SK-N-SH (cell line): ENCODE results near the gene NPHS2. TPM values are rescaled to one million over a fixed set of nuclear protein-coding genes. Genes with fewer than 3 reads are reported as not detected.

Experiments
- CTCF ChIA-PET: fragments of 300-600, 350-600 bp; formaldehyde crosslinking; extraction: SDS; loops from one replicate; lab custom pipeline; 2021; lab: Yijun Ruan, JAX
- POLR2A ChIA-PET: fragments of 350-600 bp; sonication (Branson Sonifier 250); formaldehyde crosslinking; extraction: SDS; loops from one replicate; lab custom pipeline; 2020; ENCODE audit warnings: antibody characterized with exemption, inconsistent platforms; lab: Yijun Ruan, JAX
- DNase-seq: peaks from one replicate; pipeline ENCODE4 v3.0.0; 2012
- H2AFZ ChIP-seq: fragments of 200-600 bp; sonication (generic); 2 replicates; pipeline ENCODE4 v1.8.1; 2016; ENCODE audit warnings: antibody characterized with exemption, mild to moderate bottlenecking, low read depth
- H3F3A ChIP-seq: fragments of 200-600 bp; sonication (generic); replicated peaks from 2 replicates; pipeline ENCODE3; 2016; ENCODE audit warnings: antibody characterized with exemption, mild to moderate bottlenecking; ENCODE audit not compliant: insufficient read depth
- H3K27ac ChIP-seq, 2 experiments: fragments of 200-500 bp in 1 of 2; fragments of 200-600 bp in 1 of 2; sonication (Bioruptor generic) in 1 of 2; sonication (generic), shearing (Covaris generic) in 1 of 2; 2 replicates each; pipeline versions ENCODE4 v1.5.1 to v1.6.1; 2014 to 2016; ENCODE audit warnings: low read depth in 2 of 2, inconsistent platforms in 1 of 2, low read length in 1 of 2, mild to moderate bottlenecking in 1 of 2, mixed read lengths in 1 of 2
- H3K27me3 ChIP-seq: fragments of 200-600 bp; sonication (generic), shearing (Covaris generic); 2 replicates; pipeline ENCODE4 v1.6.1; 2016; ENCODE audit warnings: mixed run types; ENCODE audit not compliant: insufficient read depth
- H3K36me3 ChIP-seq, 2 experiments: fragments of 200-500 bp in 1 of 2; fragments of 200-600 bp in 1 of 2; sonication (Bioruptor generic) in 1 of 2; sonication (generic) in 1 of 2; replicated peaks in 1 of 2; 2 replicates each; pipeline versions ENCODE3 to v1.5.1; 2014 to 2016; ENCODE audit warnings: low read length in 1 of 2, mild to moderate bottlenecking in 1 of 2; ENCODE audit not compliant: insufficient read depth in 2 of 2, control insufficient read depth in 1 of 2
- H3K4me1 ChIP-seq, 2 experiments: fragments of 200-500 bp in 1 of 2; fragments of 200-600 bp in 1 of 2; sonication (Bioruptor generic) in 1 of 2; sonication (generic), shearing (Covaris generic) in 1 of 2; 2 replicates each; pipeline versions ENCODE4 v1.5.1 to v1.6.1; 2014 to 2016; ENCODE audit warnings: low read depth in 1 of 2, low read length in 1 of 2, mixed run types in 1 of 2; ENCODE audit not compliant: insufficient read depth in 2 of 2, control insufficient read depth in 1 of 2
- H3K4me2 ChIP-seq: fragments of 200-600 bp; sonication (generic), shearing (Covaris generic); 2 replicates; pipeline ENCODE4 v1.6.1; 2017; ENCODE audit warnings: mixed run types
- H3K4me3 ChIP-seq, 2 experiments: fragments of 200-500 bp in 1 of 2; fragments of 200-600 bp in 1 of 2; sonication (Bioruptor generic) in 1 of 2; sonication (generic), shearing (Covaris generic) in 1 of 2; 2 replicates each; pipeline versions ENCODE4 v1.5.1 to v1.8.1; 2014 to 2016; ENCODE audit warnings: low read depth in 2 of 2, inconsistent platforms in 1 of 2, low read length in 1 of 2, mild to moderate bottlenecking in 1 of 2, mixed read lengths in 1 of 2, moderate library complexity in 1 of 2
- H3K79me2 ChIP-seq: fragments of 200-600 bp; sonication (generic); 2 replicates; pipeline ENCODE4 v1.8.1; 2017; ENCODE audit warnings: mild to moderate bottlenecking; ENCODE audit not compliant: insufficient read depth
- H3K9ac ChIP-seq: fragments of 200-600 bp; sonication (generic); 2 replicates; pipeline ENCODE4 v1.6.1; 2017; ENCODE audit warnings: mixed run types
- H3K9me2 ChIP-seq: fragments of 200-600 bp; sonication (generic); 2 replicates; pipeline ENCODE4 v1.6.1; 2017; ENCODE audit warnings: mixed run types
- H3K9me3 ChIP-seq: fragments of 200-600 bp; sonication (generic); 2 replicates; pipeline ENCODE4 v1.6.1; 2017; ENCODE audit warnings: mixed run types, mild to moderate bottlenecking, moderate library complexity
- H4K20me1 ChIP-seq: fragments of 200-600 bp; sonication (generic); 2 replicates; pipeline ENCODE4 v1.6.1; 2017; ENCODE audit warnings: mild to moderate bottlenecking, mixed run types; ENCODE audit not compliant: insufficient read depth
- ELF1 ChIP-seq: IDR thresholded peaks from 2 replicates; pipeline ENCODE4 v1.4.0; 2012
- EP300 ChIP-seq, 2 experiments: IDR thresholded peaks; 2 replicates each; pipeline versions ENCODE4 v1.4.0 to v1.6.1; 2012; ENCODE audit warnings: borderline replicate concordance in 1 of 2, low read depth in 1 of 2, low read length in 1 of 2
- FOSL2 ChIP-seq: IDR thresholded peaks from 2 replicates; pipeline ENCODE4 v1.4.0; 2012; ENCODE audit warnings: low read depth, mild to moderate bottlenecking, moderate library complexity, borderline replicate concordance
- GATA2 ChIP-seq: sonication (generic); formaldehyde crosslinking; IDR thresholded peaks from 2 replicates; pipeline ENCODE4 v1.5.0; 2020; ENCODE audit warnings: mild to moderate bottlenecking, missing genetic modification reagents
- MEF2A ChIP-seq: IDR thresholded peaks from 2 replicates; pipeline ENCODE4 v1.4.0; 2012; ENCODE audit warnings: low read depth, borderline replicate concordance
- SIN3A ChIP-seq: IDR thresholded peaks from 2 replicates; pipeline ENCODE4 v1.6.1; 2012; ENCODE audit warnings: low read depth, mild to moderate bottlenecking, low read length, moderate library complexity, borderline replicate concordance
- SMC3 ChIP-seq: IDR thresholded peaks from 2 replicates; pipeline ENCODE4 v1.6.1; 2012; ENCODE audit warnings: low read depth, low read length, improper control_type of control experiment
- TCF12 ChIP-seq: IDR thresholded peaks from 2 replicates; pipeline ENCODE4 v1.4.0; 2012
- TEAD4 ChIP-seq: IDR thresholded peaks from 2 replicates; pipeline ENCODE4 v1.4.0; 2012; ENCODE audit warnings: mild to moderate bottlenecking, borderline replicate concordance; ENCODE audit not compliant: insufficient read depth
- YY1 ChIP-seq: IDR thresholded peaks from 2 replicates; pipeline ENCODE4 v1.4.0; 2012; ENCODE audit warnings: low read depth, mild to moderate bottlenecking
- WGBS: methylation state at CpG from one replicate; pipeline ENCODE4 v1.1.6; 2017; ENCODE audit warnings: low lambda C conversion rate; 5-methylcytosine and 5-hydroxymethylcytosine counted together
- polyA plus RNA-seq, 3 experiments: library from polyadenylated mRNA; depleted of rRNA; stranded (reverse); fragments of >200 nt; gene quantifications; 2 replicates each; pipeline ENCODE4 v1.2.3, GENCODE V29; 2012
- TF ChIP-seq, protein P1 (sequence below): IDR thresholded peaks from 2 replicates; pipeline ENCODE4 v1.4.0; 2012; ENCODE audit warnings: low read depth, borderline replicate concordance

Gene NPHS2
- polyA plus RNA-seq (2012; rRNA removed) = not detected in 2 replicates
- polyA plus RNA-seq (2012; cell fraction: cytosol; rRNA removed) = not detected in 2 replicates
- not detected in 2 replicates for polyA plus RNA-seq (2012; cell fraction: nucleus; rRNA removed)

DNA sequence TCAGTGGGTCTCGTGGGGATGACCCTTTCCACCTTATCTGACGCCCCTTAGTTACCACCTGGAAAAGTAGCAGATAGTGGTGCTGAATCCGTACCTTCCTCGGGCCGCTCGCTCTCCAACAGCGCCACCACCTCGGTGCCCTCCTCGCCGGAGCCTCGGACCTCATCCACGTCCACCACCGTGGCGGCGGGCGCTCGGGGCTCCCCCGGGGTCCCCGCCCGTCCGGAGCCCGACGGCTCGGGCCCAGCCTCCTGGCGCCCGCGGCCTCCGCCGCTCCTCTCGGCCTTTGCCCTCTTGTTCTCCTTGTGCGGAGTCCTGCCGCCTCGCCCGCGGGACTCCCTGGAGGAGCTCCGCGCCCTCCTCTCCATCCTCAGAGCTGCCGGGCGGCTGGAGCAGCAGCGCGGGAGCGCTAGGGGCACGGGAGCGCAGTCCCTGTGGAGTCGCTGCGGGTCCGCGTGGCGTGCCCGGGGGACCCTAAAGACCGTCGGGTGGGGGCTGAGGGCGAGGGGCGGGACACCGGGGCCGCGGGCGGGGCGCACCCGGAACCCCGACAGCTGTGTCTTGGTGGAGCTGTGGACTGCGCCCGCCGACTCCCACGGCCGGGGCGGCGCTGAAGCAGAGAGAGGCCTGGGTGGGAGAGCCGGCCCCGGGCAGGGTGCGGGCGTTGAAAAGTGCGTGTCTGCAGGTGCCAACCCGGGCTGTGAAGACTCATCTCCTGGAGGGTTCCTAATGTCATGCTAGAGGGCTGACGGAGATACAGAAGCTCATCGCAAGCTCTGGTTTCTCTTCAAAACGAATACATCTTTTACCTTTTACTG lies at the start of gene NPHS2:
Gene NPHS2, minus strand, starts transcription at position 452 of the 818 bp plus-strand sequence. Its CDS starts 84 bp downstream, at position 368.
- Histone ChIP-seq H3K9me2 (no peaks in the 10 kb centered on the region), H3K4me1 (no peaks in the 10 kb centered on the region; a peak in 1 of 4 replicates), H3F3A (no peaks in the 10 kb centered on the region), H3K9me3 (no peaks in the 10 kb centered on the region), H3K79me2 (no peaks in the 10 kb centered on the region), H3K4me2 (no peak within 1 kb of the TSS), H3K36me3 (no peaks in the 10 kb centered on the region), H3K9ac (no peak within 1 kb of the TSS), H3K4me3 (no peak within 1 kb of the TSS), H2AFZ (no peak within 1 kb of the TSS), H4K20me1 (no peaks in the 10 kb centered on the region), H3K27me3 (peaks cover 15% of the 10 kb centered on the region), H3K27ac (no peak within 1 kb of the TSS)
- ChIA-PET CTCF (interaction anchor here (0.6 to 1.2 kb wide), 3 partner anchors 10 to 32 kb away, joined by 3 to 4 read pairs (median 3); no protein-coding TSS in a partner anchor), POLR2A (no interaction called here)
- TF ChIP-seq MEF2A (no peak), FOSL2 (no peak), GATA2 (no peak), EP300 (IDR thresholded peaks at IDR 0.05; ENCODE audit: borderline replicate concordance in 1 of 2, low read depth in 1 of 2, low read length in 1 of 2) (no peak)
- TF ChIP-seq, protein P1, sequence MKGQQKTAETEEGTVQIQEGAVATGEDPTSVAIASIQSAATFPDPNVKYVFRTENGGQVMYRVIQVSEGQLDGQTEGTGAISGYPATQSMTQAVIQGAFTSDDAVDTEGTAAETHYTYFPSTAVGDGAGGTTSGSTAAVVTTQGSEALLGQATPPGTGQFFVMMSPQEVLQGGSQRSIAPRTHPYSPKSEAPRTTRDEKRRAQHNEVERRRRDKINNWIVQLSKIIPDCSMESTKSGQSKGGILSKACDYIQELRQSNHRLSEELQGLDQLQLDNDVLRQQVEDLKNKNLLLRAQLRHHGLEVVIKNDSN = no peak
- WGBS = 15% methylated on average over 18 of the region's 77 CpGs
- peak; percentile 57 for DNase-seq

DNA sequence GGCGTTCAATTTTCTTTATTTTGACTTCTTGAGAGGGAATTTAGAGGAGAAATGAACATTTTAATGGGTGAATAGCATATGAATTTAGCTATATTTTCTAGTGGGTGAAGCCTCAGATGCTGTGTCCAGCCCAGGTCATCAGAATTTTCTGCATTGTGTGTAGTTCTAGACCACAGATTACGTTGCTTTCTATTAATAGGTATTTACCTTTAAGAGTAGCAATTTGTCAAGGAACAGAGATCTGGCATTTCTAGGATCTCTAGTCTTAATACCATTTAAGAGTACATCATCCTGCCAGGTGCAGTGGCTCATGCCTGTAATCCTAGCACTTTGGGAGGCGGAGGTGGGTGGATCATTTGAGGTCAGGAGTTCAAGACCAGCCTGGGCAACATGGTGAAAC lies 36.6 kb upstream of the NPHS2 start:
- Histone ChIP-seq H3K9me3 (no peaks in the 10 kb centered on the region), H3K27me3 (no peaks in the 10 kb centered on the region), H3K4me1 (no peaks in the 10 kb centered on the region), H2AFZ (no peak overlapping the region), H3K4me3 (no peak overlapping the region), H3K4me2 (no peak overlapping the region), H3F3A (no peaks in the 10 kb centered on the region), H3K27ac (no peak overlapping the region), H3K36me3 (no peaks in the 10 kb centered on the region), H4K20me1 (no peaks in the 10 kb centered on the region), H3K9ac (no peak overlapping the region), H3K9me2 (no peaks in the 10 kb centered on the region), H3K79me2 (no peaks in the 10 kb centered on the region)
- POLR2A ChIA-PET = no interaction called here
- DNase-seq = no peak
- WGBS = 12% methylated on average over 3 of the region's 3 CpGs
- CTCF ChIA-PET = no interaction called here
- TF ChIP-seq YY1 (no peak), SMC3 (no peak)

DNA sequence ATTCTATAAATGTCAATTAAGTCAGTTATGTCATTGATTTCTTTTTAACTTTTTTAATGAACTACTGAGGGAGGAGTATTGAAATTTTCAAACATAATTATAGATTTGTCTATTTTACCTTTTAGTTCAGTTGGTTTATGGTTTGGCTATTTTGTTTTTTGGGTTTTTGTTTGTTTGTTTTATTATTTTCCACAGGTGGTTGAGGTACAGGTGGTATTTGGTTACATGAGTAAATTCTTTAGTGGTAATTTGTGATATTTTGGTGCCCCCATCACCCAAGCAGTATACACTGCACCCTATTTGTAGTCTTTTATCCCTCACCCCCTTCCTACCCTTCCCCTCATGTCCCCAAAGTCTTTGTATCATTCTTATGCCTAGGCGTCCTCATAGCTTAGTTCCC lies 25.3 kb upstream of the NPHS2 start:
- POLR2A ChIA-PET = no interaction called here
- CTCF ChIA-PET = no interaction called here
- Histone ChIP-seq H3K4me1 (no peaks in the 10 kb centered on the region), H3F3A (no peaks in the 10 kb centered on the region), H3K27me3 (no peaks in the 10 kb centered on the region), H3K27ac (no peak overlapping the region), H3K9ac (no peak overlapping the region), H3K79me2 (no peaks in the 10 kb centered on the region), H3K9me2 (no peaks in the 10 kb centered on the region), H3K9me3 (no peaks in the 10 kb centered on the region), H4K20me1 (no peaks in the 10 kb centered on the region), H3K4me3 (no peak overlapping the region), H3K36me3 (no peaks in the 10 kb centered on the region), H3K4me2 (no peak overlapping the region), H2AFZ (no peak overlapping the region)
- no peak for DNase-seq
- 17% methylated on average over 1 of the region's 1 CpG for WGBS
- TF ChIP-seq, protein P1 = no peak
- TF ChIP-seq TCF12 (no peak), ELF1 (no peak), SIN3A (no peak), TEAD4 (no peak)
